GM12865 (cell line): ENCODE measurements around the gene ZNF709.
A peak's percentile ranks its signal among the peaks of the same experiment; 100 is the strongest.

Experiments used
- DNase-seq: peaks from one replicate; pipeline ENCODE4 v3.0.0; 2010; ENCODE audit warnings: low read depth
- H3K4me3 ChIP-seq: 2 replicates; pipeline ENCODE4 v1.5.1; 2011; ENCODE audit warnings: mild to moderate bottlenecking, low read depth, low read length, control low read depth
- CTCF ChIP-seq: IDR thresholded peaks from 2 replicates; pipeline ENCODE4 v1.5.1; 2011; ENCODE audit warnings: low read length, control low read depth, low read depth, inconsistent platforms; ENCODE audit not compliant: insufficient read depth; ENCODE audit errors: missing control alignments

ZNF709 gene

GRCh38 chr19:12484371-12485051 is at the start of gene ZNF709:
Gene ZNF709, minus strand, starts transcription at chr19:12484816. Its CDS starts 159 bp downstream, at chr19:12484657.
- DNase-seq, result peak; percentile 89
- peak within 1 kb of the TSS; percentile 66 for H3K4me3 ChIP-seq
- no peak for TF ChIP-seq CTCF

- DNase-seq, result peak; percentile 40
- H3K4me3 ChIP-seq, result no peak overlapping the region
- TF ChIP-seq CTCF, result no peak
These were observed 42.6 kb upstream of the ZNF709 start for GRCh38 chr19:12527034-12527836.

- H3K4me3 ChIP-seq, result no peak overlapping the region
- TF ChIP-seq CTCF, result no peak
- no peak for DNase-seq
These were observed 41.9 kb upstream of the ZNF709 start for GRCh38 chr19:12526542-12526941.

- H3K4me3 ChIP-seq, result no peak overlapping the region
- DNase-seq, result peak; percentile 26
- TF ChIP-seq CTCF, result no peak
These were observed 37.4 kb upstream of the ZNF709 start for GRCh38 chr19:12521996-12522395.

GRCh38 chr19:12513531-12514061 is 29.0 kb upstream of the ZNF709 start:
- DNase-seq, result no peak
- TF ChIP-seq CTCF, result no peak

DNA sequence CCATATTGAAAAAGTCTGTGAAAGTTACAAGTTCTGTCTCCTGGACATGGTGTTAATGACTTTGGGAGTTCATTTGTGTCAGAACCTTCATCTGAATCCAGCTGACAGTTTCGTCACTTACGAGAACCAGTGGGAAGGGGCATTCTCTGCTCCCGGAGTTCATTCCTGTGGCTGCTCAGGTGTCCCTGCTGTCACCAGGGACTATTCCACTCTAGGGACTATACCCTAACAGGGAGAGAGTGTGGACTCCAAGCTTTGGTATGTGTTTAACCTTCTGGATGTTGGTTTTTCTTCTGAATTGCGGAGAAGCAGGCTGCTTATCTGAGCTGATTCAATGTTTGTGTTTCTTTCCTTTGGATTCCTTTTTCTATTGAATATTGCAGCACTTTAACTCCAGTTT is 12.4 kb upstream of the ZNF709 start:
- no peak overlapping the region for H3K4me3 ChIP-seq
- no peak for DNase-seq
- no peak for TF ChIP-seq CTCF

More at GRCh38 chr19:12513531-12514061, 29.0 kb upstream of the ZNF709 start:
- no peak overlapping the region for H3K4me3 ChIP-seq
